ENCODE results near the gene ZNF775.

Gene ZNF775

DNA sequence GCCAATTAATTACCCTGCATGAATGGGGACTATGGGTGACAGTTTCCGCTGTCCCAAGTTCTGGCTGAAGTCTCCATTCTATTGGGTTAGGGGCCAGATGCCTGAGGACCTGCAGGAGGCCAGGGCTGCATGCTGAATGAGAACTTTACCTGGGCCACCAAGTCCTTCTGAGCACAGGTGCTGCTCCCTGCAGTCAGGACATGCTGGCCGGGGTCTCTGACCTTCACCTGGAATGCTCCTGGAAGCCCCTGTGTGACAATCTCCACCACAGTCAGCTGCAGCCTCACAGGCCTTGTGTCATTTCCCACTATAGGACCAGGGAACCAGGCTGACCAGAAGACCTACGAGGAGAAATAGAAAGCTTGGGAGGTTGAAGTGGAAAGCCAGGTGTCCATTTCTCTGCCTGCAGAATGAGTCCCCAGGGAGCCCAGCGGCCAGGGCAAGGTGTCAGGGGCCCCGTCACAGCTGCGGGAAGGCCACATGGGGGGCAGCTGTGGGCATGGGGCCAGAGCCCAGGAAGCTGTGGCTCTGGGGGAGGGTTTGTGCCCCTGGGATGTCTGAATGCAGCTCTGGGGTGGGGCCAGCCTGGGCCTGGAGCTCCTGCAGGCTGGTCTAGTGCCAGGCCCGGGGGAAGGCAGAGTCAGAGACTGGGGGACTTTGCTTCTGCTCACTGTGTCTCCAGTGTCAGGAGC lies 65.7 kb downstream of the ZNF775 start:
- no peak for DNase-seq

- peak; percentile 21 for DNase-seq
Measured at GRCh38 chr7:150446288-150446938, 67.3 kb downstream of the ZNF775 start.
